Kidney (tissue), 14 donors: ENCODE results near the gene MUS81. TPM values are rescaled to one million over a fixed set of nuclear protein-coding genes. Genes with fewer than 3 reads are reported as not detected.
A peak's percentile ranks its signal among the peaks of the same experiment; 100 is the strongest.

Source experiments
- DNase-seq, 5 donors: peaks; one replicate each; pipeline ENCODE4 v3.0.0-alpha.2; 2013 to 2020
- FAIRE-seq: peaks from 2 replicates; lab custom pipeline; 2012; peaks lifted over from hg19 to GRCh38; lab: Jason Lieb, UNC
- H3K27ac ChIP-seq, 2 donors: one replicate each; pipeline ENCODE4 v1.7.0; 2013; ENCODE audit warnings: low read depth in 2 of 2, low read length in 2 of 2, inconsistent platforms in 1 of 2
- H3K27me3 ChIP-seq: one replicate; pipeline ENCODE4 v1.7.1; 2013; ENCODE audit warnings: low read length, inconsistent platforms; ENCODE audit not compliant: control insufficient read depth, insufficient read depth
- H3K36me3 ChIP-seq, 3 donors: one replicate each; pipeline versions ENCODE4 v1.7.0 to v1.7.1; 2013; ENCODE audit warnings: low read length in 3 of 3, control low read depth in 1 of 3, inconsistent platforms in 1 of 3; ENCODE audit not compliant: insufficient read depth in 3 of 3, control insufficient read depth in 2 of 3
- H3K4me1 ChIP-seq, 3 donors: one replicate each; pipeline versions ENCODE4 v1.7.0 to v1.7.1; 2013; ENCODE audit warnings: low read length in 3 of 3, inconsistent platforms in 1 of 3, low read depth in 1 of 3; ENCODE audit not compliant: control insufficient read depth in 2 of 3, insufficient read depth in 2 of 3
- H3K4me3 ChIP-seq, 3 donors: one replicate each; pipeline versions ENCODE4 v1.7.0 to v1.8.1; 2013; ENCODE audit warnings: low read length in 3 of 3, control low read depth in 1 of 3, inconsistent platforms in 1 of 3
- H3K9ac ChIP-seq, 3 donors: one replicate each; pipeline versions ENCODE4 v1.7.0 to v1.7.1; 2013; ENCODE audit warnings: low read length in 3 of 3, control low read depth in 1 of 3, inconsistent platforms in 1 of 3
- H3K9me3 ChIP-seq, 3 donors: one replicate each; pipeline versions ENCODE4 v1.7.0 to v1.7.1; 2013; ENCODE audit warnings: low read length in 3 of 3, control low read depth in 1 of 3, inconsistent platforms in 1 of 3; ENCODE audit not compliant: control insufficient read depth in 2 of 3, insufficient read depth in 1 of 3
- CTCF ChIP-seq: IDR thresholded peaks from 3 replicates; pipeline ENCODE4 v1.5.1; 2012; ENCODE audit warnings: mild to moderate bottlenecking, moderate library complexity, borderline replicate concordance; ENCODE audit not compliant: insufficient read depth; ENCODE audit errors: extremely low read depth
- intact Hi-C: fragments of 100-400 bp; cut with DNase I; formaldehyde crosslinking; loops from one replicate; pipeline ENCODE4 v1.11.1; 2022
- polyA plus RNA-seq: library from polyadenylated mRNA; stranded (reverse); fragments of 350-450 nt; fragmentation: Illumina TruSeq; extraction: RNeasy Lipid Tissue Mini Kit (QIAGEN cat#74804); gene quantifications from one replicate; pipeline ENCODE4 v1.2.3, GENCODE V29; 2014; ENCODE audit warnings: low read depth, low replicate concordance; ENCODE audit not compliant: insufficient read depth
- total RNA-seq: library from RNA; stranded (reverse); fragmentation: NEBNext Ultra II Directional; extraction: Animal tissue kit (Norgen Biotek cat#: 25700); gene quantifications from one replicate; pipeline ENCODE4 v1.2.1, GENCODE V29; 2021
- donor health status: control.
- donor health status: control.
- donor health status: control.
- donor health status: control.
- donor health status: control.
- donor health status: DM: yes; HTN: yes; CAD: no.
- donor health status: Normal renal cell carcinoma (clear cell type).

Gene MUS81
- total and polyA plus RNA-seq, 2 donors from 2014 or later, result 31.2 to 54.9 TPM

- intact Hi-C loops, result loop anchor here (10.0 kb wide), 1 partner anchor 129 kb away; no protein-coding TSS in a partner anchor
- no peaks in the 10 kb centered on the region for H3K27me3 ChIP-seq
- peak within 1 kb of the TSS; percentile 25 to 70 (median 68) for H3K9ac ChIP-seq
- no peaks in the 10 kb centered on the region for H3K9me3 ChIP-seq
- H3K36me3 ChIP-seq, result no peaks in the 10 kb centered on the region
- peak within 1 kb of the TSS in 1 of 2 donors; percentile 41 for H3K27ac ChIP-seq
- H3K4me1 ChIP-seq, result peaks cover 5 to 13% (median 6%) of the 10 kb centered on the region in 3 donors
- FAIRE-seq, result peak; percentile 35
- peak; percentile 95 to 98 (median 97) for DNase-seq
- no peak for TF ChIP-seq CTCF
- peak within 1 kb of the TSS; percentile 69 to 85 (median 76) for H3K4me3 ChIP-seq
These were observed 26.8 kb upstream of the MUS81 start, which contains the start of gene SNX32 for GRCh38 chr11:65833297-65834030. TSS of gene SNX32 (plus strand) at chr11:65833963. CDS start at chr11:65834066, 103 bp downstream.

GRCh38 chr11:65834202-65834601, 26.0 kb upstream of the MUS81 start:
- DNase-seq (no peak), FAIRE-seq (no peak)
- no peaks in the 10 kb centered on the region for H3K9me3 ChIP-seq
- peak overlapping the region in 2 of 3 donors; percentile 38 to 68 for H3K9ac ChIP-seq
- intact Hi-C loops, result loop anchor here (10.0 kb wide), 1 partner anchor 129 kb away; no protein-coding TSS in a partner anchor
- TF ChIP-seq CTCF, result no peak
- H3K4me1 ChIP-seq, result peaks cover 5 to 13% (median 6%) of the 10 kb centered on the region in 3 donors
- H3K27me3 ChIP-seq, result no peaks in the 10 kb centered on the region
- no peak overlapping the region for H3K27ac ChIP-seq
- H3K4me3 ChIP-seq, result peak overlapping the region; percentile 22 to 85 (median 76)
- H3K36me3 ChIP-seq, result no peaks in the 10 kb centered on the region

- H3K4me3 ChIP-seq, result no peak overlapping the region
- H3K4me1 ChIP-seq, result no peaks in the 10 kb centered on the region
- no peak for DNase-seq
- no peak for TF ChIP-seq CTCF
- no peaks in the 10 kb centered on the region for H3K9me3 ChIP-seq
- intact Hi-C loops, result no loop called here
- no peak overlapping the region for H3K27ac ChIP-seq
- H3K27me3 ChIP-seq, result no peaks in the 10 kb centered on the region
- no peak overlapping the region for H3K9ac ChIP-seq
- no peaks in the 10 kb centered on the region for H3K36me3 ChIP-seq
- FAIRE-seq, result no peak
These were observed 18.1 kb upstream of the MUS81 start for GRCh38 chr11:65842144-65842543.
